GM18868 (cell line): ENCODE measurements around the gene CTDSPL.

Experiments
- ATAC-seq: cut with Tn5 transposase; IDR thresholded peaks from one replicate; pipeline ENCODE4 v1.9.1; 2021; ENCODE audit warnings: mild to moderate bottlenecking, moderate library complexity; ENCODE audit not compliant: unreplicated experiment

The CTDSPL gene

DNA sequence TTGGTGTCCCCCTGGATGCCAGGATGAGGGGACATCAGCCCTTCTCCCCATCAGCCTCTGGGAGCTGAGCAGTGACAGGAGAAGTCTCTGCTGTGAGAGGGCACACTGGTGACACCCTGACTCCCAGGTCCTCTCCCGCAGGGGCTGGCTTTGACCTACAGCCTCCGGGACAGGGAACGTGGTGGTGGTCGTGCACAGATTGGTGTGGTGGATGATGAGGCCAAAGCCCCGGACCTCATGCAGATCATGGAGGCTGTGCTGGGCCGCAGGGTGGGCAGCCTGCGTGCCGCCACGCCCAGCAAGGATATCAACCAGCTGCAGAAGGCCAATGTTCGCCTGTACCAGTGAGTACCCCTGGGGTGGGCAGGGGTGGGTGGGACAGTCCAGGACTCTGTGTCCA, 135.7 kb downstream of the CTDSPL start:
- no peak for ATAC-seq

- no peak for ATAC-seq
Observed at GRCh38 chr3:37997791-37998370, 136.2 kb downstream of the CTDSPL start.

- ATAC-seq: no peak
Observed at GRCh38 chr3:37999836-38000235, 138.2 kb downstream of the CTDSPL start.

DNA sequence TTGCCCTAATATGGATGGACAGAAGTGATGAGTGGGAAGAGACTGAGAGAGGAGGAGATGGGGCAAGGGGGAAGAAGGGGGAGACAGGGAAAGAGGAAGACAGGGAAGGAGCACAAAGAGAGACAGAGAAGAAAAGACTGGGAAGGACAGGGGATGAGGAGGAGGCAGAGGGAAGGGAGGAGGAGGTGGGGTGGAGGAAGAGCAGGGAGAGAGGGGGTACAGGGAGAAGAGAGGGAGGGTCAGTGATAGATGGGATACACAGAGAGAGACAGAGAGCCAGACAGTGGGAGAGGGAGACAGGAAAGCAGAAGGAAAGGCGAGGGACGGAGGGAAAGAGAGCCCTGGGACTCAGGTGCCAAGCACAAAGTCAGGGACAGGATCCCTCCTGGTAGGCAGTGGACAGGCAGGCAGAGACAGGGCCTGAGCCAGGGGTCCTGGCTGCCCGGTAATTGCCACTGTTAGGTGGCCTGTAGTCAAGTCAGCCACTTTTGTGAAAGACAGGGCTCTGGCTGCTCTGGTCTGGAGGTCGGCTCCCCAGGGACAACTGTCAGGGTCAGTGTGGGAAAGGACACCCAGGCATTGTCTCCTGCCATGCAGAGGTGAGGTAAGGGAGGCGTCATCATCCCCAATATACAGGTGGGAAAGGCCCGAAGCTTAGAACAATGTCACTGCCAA, 138.7 kb downstream of the CTDSPL start:
- ATAC-seq: no peak

GRCh38 chr3:38000965-38001455, 139.3 kb downstream of the CTDSPL start:
- no peak for ATAC-seq

GRCh38 chr3:38001456-38002081, 139.9 kb downstream of the CTDSPL start:
- no peak for ATAC-seq

- no peak for ATAC-seq
Observed at GRCh38 chr3:38002291-38002876, 140.7 kb downstream of the CTDSPL start.

DNA sequence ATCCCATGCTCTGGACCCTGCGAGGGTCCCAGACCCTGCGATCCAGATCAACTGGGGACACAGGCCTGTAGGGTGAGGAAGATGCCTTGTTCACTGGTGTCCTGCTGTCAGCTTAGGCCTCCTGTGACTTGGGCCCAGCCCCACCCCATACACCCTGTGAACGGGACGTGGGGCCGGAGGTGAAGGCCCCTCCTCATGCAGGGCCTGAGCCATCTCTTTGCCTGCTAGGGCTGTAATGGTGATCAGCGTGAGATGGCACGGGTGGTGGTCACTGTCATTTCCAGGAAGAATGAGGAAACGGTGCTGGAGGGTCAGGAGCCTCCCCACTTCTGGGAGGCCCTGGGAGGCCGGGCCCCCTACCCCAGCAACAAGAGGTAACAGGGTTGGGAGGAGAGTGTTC, 141.3 kb downstream of the CTDSPL start:
- ATAC-seq: no peak

DNA sequence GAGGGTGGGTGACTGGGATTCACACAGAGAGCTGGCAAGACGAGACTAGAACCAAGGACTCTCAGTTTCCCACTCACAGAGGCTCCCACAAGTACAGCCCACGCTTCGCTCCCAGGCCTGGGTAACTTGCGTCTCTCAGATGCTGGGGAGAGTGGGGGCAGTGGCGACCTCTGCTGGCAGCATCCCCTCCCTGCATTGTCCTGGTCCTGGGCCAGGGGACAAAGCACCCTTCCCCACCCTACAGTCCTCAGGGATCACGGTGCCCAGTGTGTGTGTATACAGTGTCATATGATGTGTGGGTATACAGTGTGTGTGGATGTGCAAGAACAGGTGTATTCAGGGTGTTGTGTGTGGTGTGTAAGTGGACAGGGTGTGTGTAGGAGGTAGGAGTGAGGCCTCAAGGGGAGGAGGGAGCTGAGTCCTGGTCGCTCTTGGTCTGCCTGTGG, 141.7 kb downstream of the CTDSPL start:
- peak; percentile 49 for ATAC-seq

DNA sequence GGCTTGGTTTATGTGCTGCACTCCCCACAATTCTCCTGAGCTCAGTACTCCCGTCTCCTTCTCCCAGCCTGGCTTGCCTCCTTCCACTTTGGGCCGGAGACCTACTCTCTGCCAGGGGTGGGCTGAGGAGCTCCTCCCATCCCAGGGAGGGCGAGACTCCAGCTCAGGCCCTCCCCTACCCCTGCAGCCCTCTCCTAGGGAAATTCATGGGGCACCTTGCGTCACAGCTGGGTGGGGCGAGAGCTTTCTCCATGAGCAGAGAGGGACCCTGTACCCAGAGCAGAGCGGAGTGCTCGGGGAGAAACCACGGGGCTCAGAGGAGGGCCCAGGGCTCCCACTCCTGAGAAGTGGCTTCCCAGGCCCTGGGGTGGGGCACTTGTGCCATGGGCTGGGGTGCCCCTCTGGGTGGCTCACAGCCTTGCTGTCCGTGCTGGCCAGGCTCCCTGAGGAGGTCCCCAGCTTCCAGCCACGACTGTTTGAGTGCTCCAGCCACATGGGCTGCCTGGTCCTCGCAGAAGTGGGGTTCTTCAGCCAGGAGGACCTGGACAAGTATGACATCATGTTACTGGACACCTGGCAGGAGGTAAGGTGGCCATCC, 142.2 kb downstream of the CTDSPL start:
- ATAC-seq: no peak

DNA sequence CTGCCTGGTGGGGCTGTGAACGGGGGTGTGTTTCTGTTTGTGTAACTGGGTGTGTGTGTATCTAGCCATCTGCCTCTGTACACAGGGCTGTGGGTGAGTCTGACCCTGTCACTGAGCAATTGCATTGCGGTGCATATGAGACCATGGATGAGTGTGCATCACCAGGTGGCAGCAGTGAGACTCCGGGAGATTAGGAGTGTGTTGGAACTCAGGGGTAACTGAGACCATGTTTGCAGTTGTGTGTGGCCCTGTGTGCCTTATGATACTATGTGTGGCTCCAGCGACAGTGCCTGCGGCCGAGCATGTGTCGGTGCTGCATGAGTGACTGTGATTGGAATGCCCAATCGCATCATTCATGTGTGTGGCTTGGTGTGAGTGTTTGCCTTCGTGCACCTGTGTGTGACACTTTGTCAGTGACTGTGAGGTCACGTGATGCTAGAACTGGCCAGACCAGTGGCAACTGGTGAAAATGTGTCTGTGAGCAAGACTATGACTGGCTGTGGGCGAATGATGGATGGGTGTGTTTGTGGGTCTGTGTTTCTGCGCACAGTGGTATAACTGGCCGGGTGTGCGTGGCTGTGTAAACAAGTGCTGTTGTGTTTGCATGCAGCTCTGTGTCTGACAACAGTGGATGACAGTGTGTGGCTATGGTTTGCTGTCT, 142.9 kb downstream of the CTDSPL start:
- ATAC-seq: peak; percentile 58

GRCh38 chr3:38005076-38006020, 143.7 kb downstream of the CTDSPL start:
- ATAC-seq: no peak

GRCh38 chr3:38006031-38006430, 144.4 kb downstream of the CTDSPL start:
- ATAC-seq: no peak

- no peak for ATAC-seq
Observed at GRCh38 chr3:38006445-38006995, 144.8 kb downstream of the CTDSPL start.

- ATAC-seq: no peak
Observed at GRCh38 chr3:38007754-38008090, 146.0 kb downstream of the CTDSPL start.

- no peak for ATAC-seq
Observed at GRCh38 chr3:38008191-38008701, 146.6 kb downstream of the CTDSPL start.

GRCh38 chr3:38008971-38009580, 147.4 kb downstream of the CTDSPL start:
- ATAC-seq: no peak

GRCh38 chr3:38009807-38010591, 148.3 kb downstream of the CTDSPL start:
- no peak for ATAC-seq
